Mammary epithelial cell (primary cell): ENCODE data around the gene TAOK2.

Experiments used
- CTCF ChIP-seq, 2 donors: IDR thresholded peaks in 1 of 2; conservative IDR thresholded peaks in 1 of 2; 2 replicates each; pipeline ENCODE4 v1.5.1; 2011 to 2012; ENCODE audit warnings: inconsistent platforms in 2 of 2, low read length in 2 of 2, mild to moderate bottlenecking in 2 of 2, control low read depth in 1 of 2, low read depth in 1 of 2; ENCODE audit not compliant: insufficient read depth in 1 of 2; ENCODE audit errors: extremely low read depth in 1 of 2
- EZH2 ChIP-seq: IDR thresholded peaks from 2 replicates; pipeline ENCODE4 v1.6.1; 2012; ENCODE audit warnings: low read length, inconsistent platforms, borderline replicate concordance

GRCh38 chr16:30004424-30004776 lies 30.7 kb downstream of the TAOK2 start:
- TF ChIP-seq CTCF (conservative IDR thresholded peaks at IDR 0.05 in 1 of 2, IDR thresholded peaks at IDR 0.05 in 1 of 2; ENCODE audit: extremely low read depth in 1 of 2, insufficient read depth in 1 of 2, low read depth in 1 of 2, low read length in 2 of 2) (no peak), EZH2 (no peak)
